Hepatocyte (in vitro differentiated cells): ENCODE data around the gene CCDC61. TPM values are rescaled to one million over a fixed set of nuclear protein-coding genes. Genes with fewer than 3 reads are reported as not detected.

Experiments used
- DNase-seq: peaks from one replicate; pipeline ENCODE4 v3.0.0-alpha.2; 2016; ENCODE audit warnings: low spot score
- H2AFZ ChIP-seq: fragments of 200-600 bp; sonication (generic); 2 replicates; pipeline ENCODE4 v1.6.0; 2016; ENCODE audit warnings: antibody characterized with exemption, mild to moderate bottlenecking
- H3K27ac ChIP-seq: fragments of 200-600 bp; sonication (generic); 2 replicates; pipeline ENCODE4 v1.5.1; 2016; ENCODE audit warnings: mild to moderate bottlenecking
- H3K27me3 ChIP-seq: fragments of 200-600 bp; sonication (generic); 2 replicates; pipeline ENCODE4 v1.6.1; 2016
- H3K36me3 ChIP-seq: fragments of 200-600 bp; sonication (generic); replicated peaks from 2 replicates; pipeline ENCODE4 v1.5.1; 2016; ENCODE audit warnings: low read depth; ENCODE audit not compliant: insufficient read depth
- H3K4me1 ChIP-seq: fragments of 200-600 bp; sonication (generic); 2 replicates; pipeline ENCODE4 v1.5.1; 2016; ENCODE audit warnings: mild to moderate bottlenecking, moderate library complexity; ENCODE audit not compliant: insufficient read depth
- H3K4me2 ChIP-seq: fragments of 200-600 bp; sonication (generic); 2 replicates; pipeline ENCODE4 v1.6.0; 2016
- H3K4me3 ChIP-seq: fragments of 200-600 bp; sonication (generic); 2 replicates; pipeline ENCODE4 v1.5.1; 2016; ENCODE audit warnings: mild to moderate bottlenecking
- H3K79me2 ChIP-seq: fragments of 200-600 bp; sonication (generic); 2 replicates; pipeline ENCODE4 v1.6.0; 2017; ENCODE audit warnings: mild to moderate bottlenecking
- H3K9me2 ChIP-seq: fragments of 200-600 bp; sonication (generic); replicated peaks from 2 replicates; pipeline ENCODE4 v1.6.0; 2017; ENCODE audit warnings: mild to moderate bottlenecking; ENCODE audit not compliant: insufficient read depth
- H3K9me3 ChIP-seq: fragments of 200-600 bp; sonication (generic); 2 replicates; pipeline ENCODE4 v1.5.1; 2016; ENCODE audit warnings: low read depth, mild to moderate bottlenecking
- H4K20me1 ChIP-seq: fragments of 200-600 bp; sonication (generic); 2 replicates; pipeline ENCODE4 v1.6.0; 2016; ENCODE audit warnings: mild to moderate bottlenecking; ENCODE audit not compliant: insufficient read depth, poor library complexity, severe bottlenecking
- CTCF ChIP-seq: fragments of 200-600 bp; sonication (generic); IDR thresholded peaks from 2 replicates; pipeline ENCODE4 v1.5.1; 2016; ENCODE audit warnings: antibody characterized with exemption, mild to moderate bottlenecking; ENCODE audit not compliant: poor library complexity
- EZH2 ChIP-seq: fragments of 200-600 bp; sonication (generic); IDR thresholded peaks from 2 replicates; pipeline ENCODE4 v1.6.1; 2016; ENCODE audit warnings: antibody characterized with exemption, mild to moderate bottlenecking, borderline replicate concordance
- EZH2phosphoT487 ChIP-seq: fragments of 200-600 bp; sonication (generic); IDR thresholded peaks from one replicate; pipeline ENCODE4 v1.6.1; 2018; ENCODE audit warnings: antibody characterized with exemption, mild to moderate bottlenecking, low read depth, moderate library complexity; ENCODE audit not compliant: unreplicated experiment, severe bottlenecking
- WGBS: methylation state at CpG from one replicate; pipeline ENCODE4 v1.1.6; 2016; ENCODE audit warnings: low lambda C conversion rate; ENCODE audit errors: missing lambda C conversion rate; 5-methylcytosine and 5-hydroxymethylcytosine counted together
- polyA plus RNA-seq: library from polyadenylated mRNA; unstranded; fragments of >200 nt; fragmentation: Nextera tagmentation; extraction: Ambion mirVana; gene quantifications from 2 replicates; pipeline ENCODE4 v1.2.1, GENCODE V29; 2016
- total RNA-seq: library from RNA; depleted of rRNA; stranded (reverse); fragments of >200 nt; gene quantifications from 2 replicates; pipeline ENCODE4 v1.2.3, GENCODE V29; 2014

The CCDC61 gene
- total and polyA plus RNA-seq, 2 experiments from 2014 or later: 3.6 to 7.3 TPM

DNA sequence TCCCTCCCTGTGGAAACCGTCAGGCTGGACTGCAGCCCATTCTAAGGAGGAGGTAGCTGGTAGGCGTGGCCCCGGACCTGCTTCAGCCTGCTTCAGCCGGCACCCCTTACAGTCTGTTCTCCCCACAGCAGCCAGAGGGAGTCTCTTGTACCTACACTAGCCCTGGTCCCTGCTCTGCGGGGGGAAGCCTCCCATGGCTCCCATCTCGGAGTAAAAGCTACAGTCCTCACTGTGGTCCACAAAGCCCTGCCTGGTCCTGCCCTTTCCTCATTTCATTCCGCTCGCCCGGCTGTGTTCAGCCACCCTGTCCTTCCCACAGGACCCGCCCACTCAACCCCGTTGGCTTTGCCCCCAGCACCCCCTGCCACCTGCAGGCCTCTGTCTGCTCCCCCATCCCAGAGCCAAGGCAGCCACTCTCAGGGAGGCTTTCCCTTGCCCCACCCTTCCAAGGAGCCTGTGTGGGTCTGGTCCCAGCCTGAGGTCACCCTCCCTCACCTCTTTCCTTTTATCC, 26.3 kb downstream of the CCDC61 start:
- Histone ChIP-seq H3K27ac (no peak overlapping the region), H3K27me3 (no peaks in the 10 kb centered on the region), H2AFZ (no peak overlapping the region), H3K9me2 (no peaks in the 10 kb centered on the region), H3K4me3 (no peak overlapping the region), H3K36me3 (no peaks in the 10 kb centered on the region), H3K79me2 (no peaks in the 10 kb centered on the region), H3K9me3 (no peaks in the 10 kb centered on the region), H3K4me1 (no peaks in the 10 kb centered on the region), H3K4me2 (no peak overlapping the region), H4K20me1 (no peaks in the 10 kb centered on the region)
- 75% methylated on average over 9 of the region's 11 CpGs for WGBS
- no peak for TF ChIP-seq CTCF
- TF ChIP-seq EZH2phosphoT487: no peak
- no peak for TF ChIP-seq EZH2
- DNase-seq: no peak

DNA sequence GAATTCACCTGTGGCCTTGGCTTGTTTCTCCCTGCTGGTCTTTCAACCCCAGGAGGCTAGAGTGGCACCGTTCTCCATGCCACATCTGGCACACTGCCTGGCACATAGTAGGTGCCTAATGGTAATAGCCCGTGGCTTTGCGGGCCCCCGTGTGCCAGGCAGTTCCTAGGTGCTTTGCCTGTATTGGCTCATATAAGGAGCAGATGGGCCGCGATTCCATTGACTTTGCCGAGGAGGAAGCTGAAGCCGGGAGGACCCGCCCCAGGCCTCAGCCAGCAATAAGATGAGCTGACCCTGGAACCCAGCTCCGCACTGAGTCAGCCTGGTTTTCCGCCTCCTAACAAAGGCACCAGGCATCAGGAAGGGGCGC, 26.8 kb downstream of the CCDC61 start:
- no peak for DNase-seq
- Histone ChIP-seq H4K20me1 (no peaks in the 10 kb centered on the region), H3K9me3 (no peaks in the 10 kb centered on the region), H3K36me3 (no peaks in the 10 kb centered on the region), H3K9me2 (no peaks in the 10 kb centered on the region), H3K79me2 (no peaks in the 10 kb centered on the region), H3K4me2 (no peak overlapping the region), H3K4me1 (no peaks in the 10 kb centered on the region), H2AFZ (no peak overlapping the region), H3K4me3 (no peak overlapping the region), H3K27ac (no peak overlapping the region), H3K27me3 (no peaks in the 10 kb centered on the region)
- TF ChIP-seq EZH2: no peak
- TF ChIP-seq CTCF: no peak
- TF ChIP-seq EZH2phosphoT487: no peak
- WGBS: 91% methylated on average over 12 of the region's 12 CpGs

DNA sequence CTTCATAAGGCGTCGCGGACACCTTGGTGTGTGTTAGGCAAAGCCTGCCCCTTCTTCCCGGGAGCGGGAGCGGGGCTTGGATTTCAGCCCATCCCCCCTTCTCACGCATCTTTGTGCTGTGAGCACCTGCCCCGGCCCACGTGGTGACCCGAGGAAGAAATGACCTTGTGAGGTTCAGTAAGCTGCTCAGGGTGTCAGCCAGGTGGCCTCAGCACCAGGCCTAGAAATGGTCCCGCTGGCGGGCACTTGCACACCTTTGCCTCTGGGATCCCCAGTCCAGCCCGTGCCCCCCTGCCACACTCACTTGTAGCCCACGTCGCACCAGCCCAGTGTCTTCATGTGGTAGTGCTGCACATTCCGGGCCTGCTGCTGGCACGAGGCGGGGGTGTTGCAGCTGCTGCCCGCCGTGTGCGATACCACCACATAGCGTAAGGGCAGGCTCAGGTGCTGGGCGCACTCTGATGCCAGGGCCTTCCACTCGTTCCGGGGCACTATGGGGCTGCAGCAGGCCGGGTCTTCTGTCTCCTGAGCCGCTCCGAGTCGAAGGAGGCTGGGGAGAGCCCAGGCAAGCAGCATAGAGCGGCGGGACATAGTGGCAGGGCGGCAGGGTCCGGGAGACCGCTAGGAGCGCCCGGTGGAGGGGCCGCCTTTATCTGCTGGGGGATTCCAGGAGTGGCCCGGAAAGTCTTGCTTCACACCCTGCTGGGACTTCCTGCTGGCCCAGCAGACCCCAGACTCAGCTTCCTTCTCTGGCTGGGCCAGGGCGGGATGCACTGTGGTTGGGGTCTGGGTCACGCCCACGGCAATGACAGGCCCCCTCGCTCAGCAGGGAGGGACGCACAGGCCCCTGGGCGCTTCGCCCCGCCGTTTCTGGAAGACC, 27.4 kb downstream of the CCDC61 start, which contains the start of gene PGLYRP1:
Gene PGLYRP1 (minus strand): TSS at position 623 of the 880 bp plus-strand sequence. CDS start 32 bp downstream, at position 591.
- H3K27ac ChIP-seq: no peak within 1 kb of the TSS
- WGBS: 90% methylated on average over 47 of the region's 47 CpGs
- no peak within 1 kb of the TSS for H2AFZ ChIP-seq
- H3K4me2 ChIP-seq: no peak within 1 kb of the TSS
- H3K9me2 ChIP-seq: no peaks in the 10 kb centered on the region
- no peaks in the 10 kb centered on the region for H3K36me3 ChIP-seq
- H4K20me1 ChIP-seq: no peaks in the 10 kb centered on the region
- TF ChIP-seq CTCF (no peak), EZH2phosphoT487 (no peak), EZH2 (no peak)
- no peaks in the 10 kb centered on the region for H3K9me3 ChIP-seq
- no peaks in the 10 kb centered on the region for H3K79me2 ChIP-seq
- DNase-seq: peak; percentile 4
- H3K4me3 ChIP-seq: no peak within 1 kb of the TSS
- H3K4me1 ChIP-seq: no peaks in the 10 kb centered on the region
- H3K27me3 ChIP-seq: no peaks in the 10 kb centered on the region
